DND-41 (cell line): ENCODE results near the gene KRTAP21-1.

Source experiments
- CTCF ChIP-seq: IDR thresholded peaks from 2 replicates; pipeline ENCODE4 v1.5.1; 2012; ENCODE audit warnings: borderline replicate concordance, low read length, moderate library complexity, mild to moderate bottlenecking; ENCODE audit not compliant: poor library complexity, severe bottlenecking; ENCODE audit errors: extremely low read depth
- EZH2 ChIP-seq: IDR thresholded peaks from 3 replicates; pipeline ENCODE4 v1.6.1; 2012; ENCODE audit warnings: borderline replicate concordance, low read depth, mild to moderate bottlenecking, moderate library complexity, low read length, inconsistent platforms; ENCODE audit not compliant: severe bottlenecking

DNA sequence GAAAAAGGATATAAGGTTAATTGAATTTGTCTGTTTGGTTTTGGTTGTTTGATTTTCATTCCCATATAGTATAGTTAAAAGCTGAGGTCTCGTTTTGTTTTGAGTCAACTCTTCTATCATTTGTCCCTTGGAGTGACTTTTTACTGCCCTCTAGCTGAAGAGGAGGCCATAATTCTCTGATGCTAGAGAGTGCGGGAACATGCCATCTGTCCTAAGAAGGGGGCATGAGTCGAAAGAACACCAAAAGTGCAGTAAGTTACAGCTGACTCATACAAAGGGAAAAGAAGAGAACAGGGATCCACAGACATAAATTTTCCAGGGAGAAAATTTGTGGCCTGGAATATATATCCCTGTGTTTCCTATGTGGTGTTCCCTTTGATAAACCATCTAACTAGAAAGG, 40.8 kb downstream of the KRTAP21-1 start:
- TF ChIP-seq CTCF (no peak), EZH2 (no peak)
